IPS DF 19.7 (cell line): Measurements from ENCODE around the gene TMEM114.

Experiments
- DNase-seq: peaks from one replicate; pipeline ENCODE4 v3.0.0-alpha.2; 2013; ENCODE audit warnings: low read depth, low spot score

TMEM114 gene

DNA sequence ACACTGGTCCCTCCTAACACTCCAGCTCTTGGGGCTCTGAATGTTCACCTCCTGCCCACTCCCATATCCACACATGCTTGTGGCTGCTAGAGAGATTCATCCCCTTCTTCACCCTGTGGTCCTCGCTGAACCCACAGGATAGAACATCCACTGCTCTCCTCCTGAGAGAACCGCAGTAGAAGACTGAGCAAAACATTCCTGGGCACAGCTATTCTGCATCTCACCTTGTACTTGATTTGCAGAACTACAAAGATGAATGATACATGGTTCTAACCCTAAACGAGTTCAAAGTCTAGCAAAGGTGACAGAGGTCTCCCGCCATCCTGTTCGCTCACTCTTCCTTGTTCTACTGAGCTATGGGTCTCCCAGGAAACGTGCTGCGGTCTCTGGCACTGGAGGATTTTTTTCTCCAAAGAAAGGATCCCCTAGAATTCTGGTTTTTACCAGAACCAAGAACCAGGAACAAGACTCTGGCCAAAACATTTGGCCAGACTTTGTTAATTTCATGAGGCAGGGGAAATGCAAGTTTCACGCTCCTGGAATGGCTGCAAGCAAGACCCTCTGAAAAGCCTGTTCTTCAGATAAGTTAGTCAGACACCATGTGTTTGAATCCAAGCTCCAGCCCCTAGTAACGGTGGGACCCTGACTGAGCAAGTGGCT, 39.5 kb downstream of the TMEM114 start:
- DNase-seq = no peak

- no peak for DNase-seq
Observed at GRCh38 chr16:8549843-8550412, 40.4 kb downstream of the TMEM114 start.

- DNase-seq = no peak
Observed at GRCh38 chr16:8548166-8548565, 42.1 kb downstream of the TMEM114 start.

DNA sequence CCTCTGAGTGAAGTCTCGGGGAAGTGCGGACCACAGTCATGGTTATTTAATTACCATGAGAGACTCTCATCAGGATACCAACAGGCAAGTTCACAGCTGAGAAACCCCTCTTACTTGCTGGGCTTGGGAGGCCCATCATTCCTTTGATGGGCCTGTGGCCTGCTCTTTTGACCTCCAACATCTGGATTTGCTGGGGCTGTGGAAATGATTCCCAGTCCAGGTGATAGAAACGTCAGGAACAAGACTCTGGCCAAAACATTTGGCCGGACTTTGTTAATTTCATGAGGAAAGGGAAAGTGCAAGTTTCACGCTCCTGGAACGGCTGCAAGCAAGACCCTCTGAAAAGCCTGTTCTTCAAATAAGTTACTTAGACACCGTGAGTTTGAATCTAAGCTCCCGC, 42.5 kb downstream of the TMEM114 start:
- DNase-seq = no peak

DNA sequence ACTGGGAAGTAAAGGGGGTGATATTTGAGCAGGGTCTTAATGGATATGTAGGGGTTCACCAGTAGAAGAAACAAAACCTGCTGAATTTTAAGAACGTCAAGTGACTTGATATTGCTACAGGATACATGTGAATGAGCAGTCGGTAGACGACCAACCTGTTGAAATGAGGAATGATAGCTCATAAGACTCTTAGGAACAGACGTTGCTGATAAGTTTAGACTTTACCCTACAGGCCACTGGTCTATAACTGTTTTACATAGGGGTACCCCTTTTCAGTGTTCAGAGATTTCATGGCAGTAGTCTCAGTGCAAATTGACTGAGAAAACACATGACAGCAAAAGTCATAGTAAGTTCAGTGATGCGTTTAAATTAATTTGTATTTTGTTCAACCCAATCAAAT, 45.9 kb downstream of the TMEM114 start:
- DNase-seq = no peak

DNA sequence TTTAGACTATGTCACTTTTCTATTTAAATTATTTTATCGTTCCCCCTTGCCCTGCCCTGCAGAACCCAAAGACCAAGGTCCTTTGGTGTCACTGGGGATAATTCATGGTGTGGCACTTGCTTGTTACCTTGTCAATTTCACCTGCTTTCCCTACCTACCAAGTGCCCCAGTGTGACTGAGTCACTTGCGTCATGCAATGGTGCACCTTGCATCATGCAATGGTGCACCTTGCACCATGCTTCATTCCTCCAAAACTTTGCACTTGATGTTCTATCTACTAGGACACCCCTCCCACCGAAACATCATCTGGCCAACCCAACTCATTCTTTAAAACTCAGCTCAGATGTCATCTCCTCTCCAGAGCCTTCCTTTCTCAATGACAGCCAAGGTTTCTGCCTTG, 47.1 kb downstream of the TMEM114 start:
- DNase-seq = no peak

DNA sequence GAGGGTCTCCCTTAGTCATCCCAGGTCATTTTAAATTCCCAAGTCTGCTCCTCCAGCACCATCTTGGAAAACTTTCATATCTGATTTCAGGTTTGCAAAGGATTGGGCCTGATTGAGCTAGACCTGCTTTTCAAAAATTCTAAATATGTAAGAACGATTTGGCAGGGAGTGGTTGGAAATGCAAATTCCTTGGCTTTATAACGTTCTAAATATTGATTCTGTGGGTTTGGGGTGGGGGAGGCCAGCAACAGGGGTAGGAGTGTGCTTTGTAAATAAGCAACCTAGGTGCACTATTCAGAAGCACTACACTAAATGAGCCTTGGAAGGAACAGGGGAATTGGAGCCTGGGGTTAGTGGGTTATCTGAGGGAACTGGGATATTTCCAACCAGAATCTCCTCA, 47.9 kb downstream of the TMEM114 start:
- DNase-seq = no peak

GRCh38 chr16:8541868-8542267, 48.4 kb downstream of the TMEM114 start:
- no peak for DNase-seq

DNA sequence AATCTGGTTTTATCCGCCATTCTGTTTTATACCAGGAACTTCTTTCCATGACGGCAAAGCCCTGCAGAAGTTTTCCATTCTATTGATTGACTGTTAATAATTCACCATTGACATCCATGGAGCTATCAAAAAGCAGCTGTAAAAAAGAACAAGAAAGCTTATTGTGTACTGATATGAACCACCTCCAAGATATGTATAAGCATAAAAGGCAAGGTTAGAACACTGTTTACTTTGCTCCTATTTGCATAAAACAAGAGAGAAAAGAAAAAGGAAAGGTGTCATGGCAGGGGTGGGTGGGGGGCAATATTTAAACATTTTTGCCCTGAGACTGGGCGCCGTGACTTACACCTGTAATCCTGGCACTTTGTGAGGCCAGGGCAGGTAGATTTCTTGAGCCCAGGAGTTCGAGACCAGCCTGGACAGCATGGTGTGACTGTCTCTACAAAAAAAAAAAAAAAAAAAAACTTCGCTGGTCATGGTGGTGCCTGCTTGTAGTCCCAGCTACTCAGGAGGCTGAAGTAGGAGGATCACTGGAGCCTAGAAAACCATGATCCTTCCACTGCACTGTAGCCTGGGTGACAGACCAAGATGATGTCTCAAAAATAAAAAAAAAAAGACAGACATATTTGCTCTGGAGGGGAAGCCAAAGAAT, 52.5 kb downstream of the TMEM114 start:
- no peak for DNase-seq

- no peak for DNase-seq
Observed at GRCh38 chr16:8533509-8533908, 56.8 kb downstream of the TMEM114 start.

DNA sequence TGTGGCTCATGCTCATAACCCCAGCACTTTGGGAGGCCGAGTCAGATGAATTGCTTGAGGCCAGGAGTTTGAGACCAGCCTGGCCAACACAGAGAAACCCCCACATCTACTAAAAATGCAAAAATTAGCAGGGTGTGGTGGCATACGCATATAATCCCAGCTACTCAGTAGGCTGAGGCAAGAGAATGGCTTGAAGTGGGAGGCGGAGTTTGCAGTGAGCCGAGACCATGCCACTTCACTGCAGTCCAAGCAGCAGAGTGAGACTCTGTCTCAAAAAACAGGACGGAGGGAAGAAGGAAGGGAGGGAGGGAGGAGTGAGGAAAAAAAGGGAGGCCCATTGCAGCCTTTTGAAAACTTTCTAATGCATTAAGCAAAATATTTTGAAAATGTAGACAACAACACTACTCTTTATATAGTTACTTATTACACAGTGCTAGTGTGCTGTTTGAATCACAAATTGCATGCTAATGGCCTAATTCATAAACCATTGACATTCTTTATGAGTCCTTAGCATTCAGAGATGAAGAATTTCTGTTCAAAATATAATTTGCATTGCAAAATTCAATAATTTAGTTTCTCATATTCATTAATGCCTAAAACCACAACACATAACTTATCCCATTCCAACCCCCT, 59.4 kb downstream of the TMEM114 start:
- DNase-seq = no peak

DNA sequence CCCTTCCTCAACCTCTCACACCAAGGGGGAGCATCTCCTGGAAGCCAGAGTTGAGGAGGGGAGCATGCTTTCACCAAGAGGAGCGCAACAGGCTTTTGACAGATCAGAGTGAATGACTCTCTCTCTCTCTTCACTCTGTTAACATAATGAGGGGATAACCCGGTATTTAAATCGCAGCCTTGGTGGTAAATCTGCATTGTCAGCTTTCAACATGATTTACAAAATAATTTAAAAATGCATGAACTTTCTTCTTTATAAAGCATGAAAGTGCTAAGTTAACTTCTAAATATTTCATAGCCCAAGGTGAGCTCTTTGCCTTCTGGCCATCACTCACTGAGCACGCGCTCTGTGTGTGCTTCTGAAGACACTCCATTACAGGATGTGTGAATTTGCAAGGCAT, 61.8 kb downstream of the TMEM114 start:
- DNase-seq = no peak

- no peak for DNase-seq
Observed at GRCh38 chr16:8523932-8524331, 66.4 kb downstream of the TMEM114 start.

DNA sequence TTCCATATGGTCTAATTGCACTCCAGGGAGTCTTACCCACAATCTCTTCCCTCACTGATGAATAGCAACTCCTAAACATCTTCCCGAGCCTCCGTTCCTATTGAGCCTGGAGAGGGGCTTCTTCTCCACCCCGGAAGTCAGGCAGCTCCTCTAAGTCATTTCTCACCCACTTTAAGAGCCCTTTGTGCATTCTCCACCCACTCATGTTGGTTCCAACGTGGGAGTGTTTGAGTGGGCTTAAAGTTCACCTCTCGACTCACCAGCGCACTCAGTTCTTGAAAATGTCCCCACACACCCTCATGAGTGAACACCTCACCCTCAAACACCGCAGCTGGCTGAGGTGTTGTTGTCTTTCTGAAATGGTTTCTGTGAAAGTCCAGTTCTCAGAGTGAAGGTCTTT, 67.6 kb downstream of the TMEM114 start:
- no peak for DNase-seq

DNA sequence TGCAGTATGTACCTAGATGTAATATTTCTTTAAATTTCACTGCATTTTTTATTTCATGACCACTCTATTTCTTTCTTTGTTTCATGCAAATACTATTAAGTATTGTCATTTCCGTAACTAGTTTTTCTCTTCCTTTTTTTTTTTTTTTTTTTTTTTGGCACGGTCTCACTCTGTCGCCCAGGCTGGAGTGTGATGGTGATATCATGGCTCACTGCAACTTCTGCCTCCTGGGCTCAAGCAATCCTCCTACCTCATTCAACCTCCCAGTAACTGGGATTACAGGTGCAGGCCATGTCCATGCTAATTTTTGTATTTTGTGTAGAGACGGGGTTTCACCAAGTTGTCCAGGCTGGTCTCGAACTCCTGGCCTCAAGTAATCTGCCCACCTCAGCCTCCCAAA, 70.7 kb downstream of the TMEM114 start:
- no peak for DNase-seq
